Measurements from ENCODE around the gene NR2C2AP.

NR2C2AP gene

DNA sequence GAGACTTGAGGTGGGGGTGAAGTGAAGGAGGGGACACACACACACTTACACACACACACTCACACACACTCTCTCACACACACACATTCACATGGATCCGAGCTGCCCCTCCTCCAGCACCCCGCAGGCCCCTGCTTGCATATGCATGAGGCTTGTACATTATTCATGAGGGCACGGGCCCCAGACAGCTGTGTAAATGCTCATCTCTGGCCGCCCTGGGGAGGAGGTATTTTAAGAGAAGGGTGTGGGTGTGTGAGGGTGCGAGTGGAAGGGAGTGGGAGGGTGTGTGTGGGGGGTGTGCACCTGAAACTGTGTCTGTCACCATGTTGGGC is 10.9 kb upstream of the NR2C2AP start:
- DNase-seq, result no peak

DNA sequence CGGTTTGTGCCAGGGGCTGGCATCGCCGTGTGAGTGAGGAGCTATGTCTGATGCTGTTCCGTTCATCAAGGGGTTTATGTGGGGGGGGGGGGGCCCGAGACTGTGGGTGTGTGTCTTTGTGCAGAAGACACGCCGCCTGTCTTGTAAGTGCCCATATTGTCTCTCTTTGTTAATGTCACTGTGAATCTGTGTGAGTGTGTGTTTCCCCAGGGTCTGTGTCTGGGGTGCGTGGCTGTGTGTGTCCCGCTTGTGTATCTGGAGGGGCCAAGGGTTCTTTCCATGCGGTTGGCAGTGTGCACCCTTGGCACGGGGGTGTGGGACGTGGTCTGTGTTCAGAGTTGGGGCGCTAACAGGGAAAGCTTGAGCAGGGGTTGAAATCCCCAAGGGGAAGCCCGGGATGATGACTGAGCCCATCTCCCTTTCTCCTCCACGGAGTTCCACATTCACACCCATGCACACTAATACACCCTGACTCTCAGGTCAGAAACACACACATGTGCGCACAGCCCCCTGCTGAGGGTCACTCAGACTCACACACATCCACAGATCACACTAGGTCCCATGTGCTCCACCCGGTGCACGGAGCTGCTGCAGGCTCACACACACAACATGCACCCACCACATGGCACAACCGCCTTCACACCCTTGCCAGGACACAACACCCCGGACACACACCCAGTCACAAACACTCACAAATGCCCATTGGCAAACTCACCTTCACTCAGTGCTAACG is 10.4 kb upstream of the NR2C2AP start:
- DNase-seq, result no peak

DNA sequence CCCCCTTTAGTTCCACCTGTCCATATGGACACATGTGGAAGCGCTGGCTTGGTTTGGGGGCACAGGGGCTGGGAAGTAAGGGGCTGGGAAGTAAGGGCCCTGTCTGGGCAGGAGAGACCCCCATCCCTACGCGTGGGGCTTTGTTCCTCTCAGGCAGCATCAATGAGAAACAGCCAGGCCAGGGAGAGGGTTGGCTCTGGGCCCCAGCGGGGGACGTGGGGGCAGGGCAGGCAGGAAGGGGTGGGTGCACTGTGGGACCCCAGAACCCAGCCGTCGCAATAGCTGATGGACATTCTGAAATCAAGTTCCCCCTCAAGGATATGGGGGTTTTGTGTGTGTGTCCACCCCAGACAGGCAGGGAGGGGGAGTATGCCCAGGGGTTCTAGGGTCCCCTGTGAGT is 9.7 kb upstream of the NR2C2AP start:
- no peak for DNase-seq

DNA sequence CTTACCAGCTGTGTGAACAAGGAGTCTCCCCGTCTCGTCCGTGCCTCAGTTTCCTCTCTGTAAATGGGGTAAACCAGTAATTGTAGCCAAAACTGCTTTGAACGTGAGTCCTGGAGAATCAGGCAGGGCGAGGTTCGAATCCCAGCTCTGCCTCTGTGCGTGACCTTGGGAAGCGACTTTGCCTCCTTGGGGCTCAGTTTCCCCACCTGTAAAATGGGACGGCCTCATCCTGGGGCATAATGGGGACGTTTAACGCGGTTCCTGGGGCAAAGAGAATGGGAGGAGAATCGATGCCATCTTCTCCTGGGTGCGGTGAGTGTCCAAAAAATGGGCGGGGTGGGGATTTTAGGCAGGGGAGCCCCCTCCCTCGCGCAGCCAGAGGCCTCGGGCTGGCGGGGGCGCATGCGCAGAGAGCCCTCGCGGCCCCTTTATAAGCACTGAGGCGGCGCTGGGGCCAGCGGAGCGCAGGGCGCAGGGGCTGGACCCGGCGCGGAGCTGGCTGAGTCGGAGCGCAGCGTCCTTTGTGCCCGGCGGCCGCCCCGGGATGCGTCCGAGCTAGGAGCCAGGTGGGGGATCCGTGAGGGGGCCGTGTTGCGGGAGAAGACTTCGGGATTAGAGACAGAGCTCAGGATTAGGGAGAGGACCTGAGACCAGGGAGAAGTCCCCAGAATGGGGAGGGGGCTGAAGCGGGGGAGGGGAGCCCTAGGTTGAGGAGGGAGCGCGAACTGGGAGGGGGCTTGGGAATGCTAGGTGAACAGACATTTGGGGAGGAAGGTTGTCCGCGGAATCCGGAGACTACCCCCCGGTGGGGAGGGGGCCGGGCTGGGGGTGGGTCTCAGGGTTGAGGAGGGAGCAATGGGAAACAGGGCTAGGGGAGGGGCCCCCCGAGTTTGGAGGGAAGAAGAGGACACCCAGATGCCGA is 8.5 kb upstream of the NR2C2AP start, which contains the start of gene NCAN:
TSS of gene NCAN (plus strand) at position 460 of the 922 bp plus-strand sequence. CDS start 4,996 bp downstream, outside the sequence.
- DNase-seq, result no peak

DNA sequence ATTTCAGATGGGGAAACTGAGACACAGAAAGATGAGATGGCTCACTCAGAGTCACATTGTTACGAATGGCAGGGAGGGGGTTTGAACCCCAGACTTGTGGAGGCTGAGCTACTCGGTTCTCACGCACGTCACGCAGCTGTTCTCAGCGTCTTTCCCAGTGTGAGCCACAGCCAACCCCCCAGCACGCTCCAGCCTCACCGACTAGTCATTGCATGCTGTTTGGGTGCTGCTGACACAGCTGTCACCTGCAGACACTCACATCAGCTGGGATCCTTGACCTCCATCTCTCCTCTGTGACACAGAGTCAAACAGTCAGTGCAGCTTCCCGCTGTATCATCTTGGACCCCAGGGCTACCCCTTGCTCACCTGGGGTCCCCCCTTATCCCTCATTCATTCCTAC is 6.2 kb upstream of the NR2C2AP start:
- DNase-seq, result no peak

DNA sequence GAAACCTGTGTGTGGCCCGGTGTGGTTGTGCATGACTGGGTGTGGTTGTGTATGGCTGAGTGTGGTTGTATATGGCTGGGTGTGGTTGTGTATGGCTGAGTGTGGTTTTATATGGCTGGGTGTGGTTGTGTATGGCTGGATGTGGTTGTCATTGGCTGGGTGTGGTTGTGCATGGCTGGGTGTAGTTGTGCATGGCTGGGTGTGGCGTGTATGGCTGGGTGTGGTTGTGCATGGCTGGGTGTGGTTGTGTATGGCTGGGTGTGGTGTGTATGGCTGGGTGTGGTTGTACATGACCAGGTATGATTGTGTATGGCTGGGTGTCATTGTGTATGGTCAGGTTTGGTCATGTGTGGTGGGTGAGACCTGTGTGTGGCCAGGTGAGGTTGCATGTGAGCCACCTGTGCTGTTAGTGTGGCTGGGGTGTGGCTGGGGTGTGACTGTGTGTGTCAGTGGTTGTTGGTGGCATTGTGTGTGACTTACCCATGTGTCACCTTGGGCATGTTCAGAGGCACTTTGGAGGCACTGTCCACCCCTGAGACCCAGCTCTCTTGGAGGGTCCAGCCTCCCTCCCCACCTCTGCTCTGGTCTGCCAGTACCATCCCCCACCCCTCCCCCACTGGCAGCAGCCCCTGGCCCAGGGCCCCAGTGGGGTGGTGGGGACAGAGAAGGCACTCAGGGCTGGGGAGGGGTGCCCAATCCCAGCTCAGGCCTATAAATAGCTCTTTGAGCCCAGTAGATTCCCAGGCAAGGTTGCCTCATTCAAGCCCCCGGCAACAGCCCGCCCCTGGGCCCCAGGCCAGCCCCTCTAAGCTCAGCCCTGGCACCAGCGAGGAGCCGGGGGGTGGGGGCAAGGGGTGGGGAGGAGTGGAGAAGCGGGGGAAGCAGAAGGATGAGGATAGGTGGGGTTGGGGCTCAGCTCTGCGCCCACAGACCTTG is 4.7 kb upstream of the NR2C2AP start:
- DNase-seq, result no peak

DNA sequence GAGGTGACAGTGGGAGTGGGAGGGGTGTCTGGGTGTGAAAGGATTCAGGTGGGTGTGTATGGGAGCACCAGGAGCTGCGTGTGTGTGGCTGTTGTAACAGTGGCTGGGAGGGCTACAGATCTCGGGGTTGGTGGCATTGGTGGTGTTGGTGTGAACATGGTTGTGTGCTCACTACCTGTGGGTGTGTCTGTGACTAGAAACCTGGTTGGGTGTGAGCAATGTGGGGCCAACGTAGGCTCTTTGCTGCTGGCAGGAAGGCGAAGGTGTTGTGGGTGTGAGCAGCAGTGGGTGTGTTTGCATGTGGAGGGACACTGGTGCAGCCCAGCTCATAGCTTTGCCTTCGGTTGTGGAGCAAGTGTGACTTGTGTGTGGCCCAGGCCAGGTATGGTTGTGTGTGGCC is 3.7 kb upstream of the NR2C2AP start:
- DNase-seq, result no peak

DNA sequence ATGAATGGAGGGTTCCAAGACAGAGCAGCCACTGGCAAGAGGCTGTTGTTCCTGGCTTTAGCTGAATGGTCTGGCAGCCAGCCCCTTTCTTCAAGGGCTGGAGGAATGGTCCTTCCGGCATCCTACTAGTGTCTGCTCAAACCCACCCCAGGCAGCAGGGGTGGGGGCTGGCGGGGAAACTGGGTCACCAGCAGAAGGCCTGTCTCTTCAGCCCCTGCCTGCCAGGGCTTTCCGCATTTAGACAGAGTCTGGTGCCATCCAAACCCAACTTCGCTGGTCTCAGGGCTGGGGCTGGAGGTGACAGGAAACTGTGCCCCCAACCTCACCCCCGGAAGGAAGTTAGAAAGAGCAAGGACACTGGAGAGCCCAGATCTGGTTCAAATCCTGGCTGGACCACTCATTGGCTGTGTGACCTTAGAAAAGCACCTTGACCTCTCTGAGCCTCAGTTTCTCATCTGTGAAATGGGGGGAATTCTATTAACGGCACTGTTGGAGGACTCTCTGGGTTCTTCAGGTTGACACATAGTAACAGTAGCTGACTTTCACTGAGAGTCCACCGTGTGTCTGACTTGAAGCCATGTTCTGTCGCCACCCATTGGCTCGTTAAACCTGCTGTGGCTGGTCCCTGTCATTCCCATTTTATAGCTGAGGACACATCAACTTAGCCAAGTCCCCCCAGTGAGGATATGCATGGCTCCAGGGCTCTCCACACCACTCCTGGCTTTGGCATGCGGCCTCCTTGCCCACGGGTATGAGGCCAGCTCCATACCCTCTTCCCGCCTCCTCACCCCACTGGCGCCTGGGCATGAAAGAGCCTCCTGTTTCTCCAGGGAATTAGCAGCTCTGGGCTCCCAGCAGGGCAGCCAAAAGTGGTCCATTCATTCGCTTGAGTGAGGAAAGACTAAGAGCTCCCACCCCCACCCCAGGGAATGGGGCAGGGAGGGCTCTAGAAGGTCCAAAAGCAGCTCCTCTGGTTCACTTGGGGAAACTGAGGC is 2.5 kb upstream of the NR2C2AP start:
- DNase-seq, result no peak

DNA sequence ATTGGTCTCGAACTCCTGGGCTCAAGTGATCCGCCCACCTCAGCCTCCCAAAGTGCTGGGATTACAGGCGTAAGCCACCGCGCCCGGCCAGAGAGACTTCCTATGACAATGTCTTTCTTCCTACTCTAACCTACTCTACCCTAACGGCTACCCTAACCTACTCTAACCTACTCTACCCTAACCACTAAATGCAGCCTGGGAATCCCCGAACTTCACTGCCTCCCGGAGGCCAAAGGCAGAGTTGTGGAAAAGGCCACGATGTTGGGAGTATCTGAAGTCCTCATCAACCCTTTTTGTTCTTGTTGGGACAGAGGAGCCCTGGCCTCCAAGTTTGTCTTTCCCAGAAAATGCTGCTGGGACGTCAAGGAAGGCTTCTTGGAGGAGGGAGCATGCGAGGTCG is 967 bp upstream of the NR2C2AP start:
- DNase-seq, result no peak

DNA sequence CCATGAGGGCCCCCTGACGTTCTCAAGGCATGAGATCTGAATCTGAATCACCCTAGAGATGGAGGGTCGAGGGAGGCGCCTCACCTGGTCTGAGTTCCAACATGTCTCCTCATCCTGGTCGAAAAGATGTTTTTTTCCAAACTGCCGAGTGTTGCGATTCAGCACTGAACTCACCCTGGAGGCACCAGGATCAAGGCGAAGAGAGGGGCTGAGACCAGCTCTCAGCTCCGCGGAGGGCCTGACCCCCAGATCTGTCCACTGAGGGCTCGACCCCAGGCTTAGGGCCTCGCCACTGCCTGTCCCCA is 555 bp downstream of the NR2C2AP start:
- DNase-seq, result no peak

DNA sequence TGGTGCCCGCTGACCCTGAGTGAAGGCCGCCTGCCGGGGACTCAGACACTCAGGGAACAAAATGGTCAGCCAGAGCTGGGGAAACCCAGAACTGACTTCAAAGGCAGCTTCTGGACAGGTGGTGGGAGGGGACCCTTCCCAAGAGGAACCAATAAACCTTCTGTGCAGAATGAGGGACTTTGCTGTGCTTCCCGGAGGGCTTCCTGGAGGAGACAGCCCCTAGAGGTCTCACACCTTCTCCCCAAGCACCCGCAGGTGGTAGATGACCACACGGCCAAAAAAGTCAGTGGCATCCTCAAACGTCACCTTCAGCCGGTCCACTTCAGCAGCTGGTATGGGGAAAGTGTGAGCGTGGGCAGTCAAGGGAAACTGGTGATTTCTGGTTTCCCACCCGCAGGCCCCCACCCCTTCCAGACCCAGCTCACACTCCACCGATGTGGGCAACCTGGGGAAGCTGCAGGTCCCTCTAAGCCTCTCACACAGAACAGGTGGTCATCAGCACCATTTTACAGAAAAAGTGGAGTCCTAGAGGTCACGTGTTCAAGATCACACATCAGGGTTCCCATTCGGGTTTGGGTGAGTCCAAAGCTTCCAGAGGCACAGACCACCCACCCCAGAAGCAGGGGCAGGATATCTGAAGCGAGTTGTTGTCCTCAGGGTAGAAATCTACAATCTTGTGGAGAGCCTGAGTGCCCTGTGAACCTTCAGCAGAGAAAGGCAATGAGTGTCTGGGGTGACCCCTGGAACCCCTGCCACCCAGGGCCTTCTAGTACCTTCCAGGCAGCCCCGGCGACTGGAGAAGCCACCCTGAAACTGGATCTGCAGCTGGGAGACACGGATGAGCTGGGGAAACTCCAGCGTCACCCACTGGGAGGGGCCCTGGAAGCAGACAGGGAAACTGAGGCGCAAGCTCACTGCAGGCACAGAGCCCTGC is 1.2 kb downstream of the NR2C2AP start:
- no peak for DNase-seq

DNA sequence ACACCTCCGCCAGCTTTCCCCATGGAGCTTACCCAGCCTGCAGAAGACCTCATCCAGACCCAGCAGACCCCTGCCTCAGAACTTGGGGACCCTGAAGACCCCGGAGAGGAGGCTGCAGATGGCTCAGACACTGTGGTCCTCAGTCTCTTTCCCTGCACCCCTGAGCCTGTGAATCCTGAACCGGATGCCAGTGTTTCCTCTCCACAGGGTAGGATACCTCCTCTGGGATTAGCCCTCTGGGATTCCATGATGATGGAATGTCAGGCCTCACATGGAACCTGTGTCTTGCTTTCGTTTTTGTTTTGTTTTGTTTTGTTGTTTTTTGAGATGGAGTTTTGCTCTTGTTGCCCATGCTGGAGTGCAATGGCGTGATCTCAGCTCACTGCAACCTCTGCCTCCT is 9.3 kb downstream of the NR2C2AP start:
- DNase-seq, result no peak

DNA sequence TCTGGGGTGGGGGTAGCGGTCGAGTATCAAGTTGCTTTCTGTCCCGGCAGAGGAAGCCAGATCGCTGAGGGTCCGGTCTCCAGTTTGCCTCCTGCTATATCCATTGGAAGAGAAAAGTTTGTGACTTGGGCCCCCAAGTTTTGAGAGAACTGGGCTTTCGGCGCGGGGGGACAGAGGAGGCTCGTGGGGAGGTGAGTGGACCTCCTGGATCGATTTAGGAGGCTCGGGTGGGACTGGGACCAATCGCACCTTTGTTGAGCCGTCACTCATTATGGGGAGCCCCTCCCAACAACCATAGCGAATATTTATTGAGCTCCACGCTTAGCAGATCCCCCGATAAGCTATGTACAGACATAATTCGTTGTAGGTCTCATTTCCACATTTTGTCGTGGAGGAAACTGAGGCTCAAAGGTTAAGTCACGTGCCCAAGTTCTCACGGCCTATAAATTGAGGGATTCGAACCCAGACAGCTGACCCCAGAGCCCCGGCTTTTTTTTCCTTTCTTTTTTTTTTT is 10.2 kb downstream of the NR2C2AP start:
- DNase-seq, result no peak

DNA sequence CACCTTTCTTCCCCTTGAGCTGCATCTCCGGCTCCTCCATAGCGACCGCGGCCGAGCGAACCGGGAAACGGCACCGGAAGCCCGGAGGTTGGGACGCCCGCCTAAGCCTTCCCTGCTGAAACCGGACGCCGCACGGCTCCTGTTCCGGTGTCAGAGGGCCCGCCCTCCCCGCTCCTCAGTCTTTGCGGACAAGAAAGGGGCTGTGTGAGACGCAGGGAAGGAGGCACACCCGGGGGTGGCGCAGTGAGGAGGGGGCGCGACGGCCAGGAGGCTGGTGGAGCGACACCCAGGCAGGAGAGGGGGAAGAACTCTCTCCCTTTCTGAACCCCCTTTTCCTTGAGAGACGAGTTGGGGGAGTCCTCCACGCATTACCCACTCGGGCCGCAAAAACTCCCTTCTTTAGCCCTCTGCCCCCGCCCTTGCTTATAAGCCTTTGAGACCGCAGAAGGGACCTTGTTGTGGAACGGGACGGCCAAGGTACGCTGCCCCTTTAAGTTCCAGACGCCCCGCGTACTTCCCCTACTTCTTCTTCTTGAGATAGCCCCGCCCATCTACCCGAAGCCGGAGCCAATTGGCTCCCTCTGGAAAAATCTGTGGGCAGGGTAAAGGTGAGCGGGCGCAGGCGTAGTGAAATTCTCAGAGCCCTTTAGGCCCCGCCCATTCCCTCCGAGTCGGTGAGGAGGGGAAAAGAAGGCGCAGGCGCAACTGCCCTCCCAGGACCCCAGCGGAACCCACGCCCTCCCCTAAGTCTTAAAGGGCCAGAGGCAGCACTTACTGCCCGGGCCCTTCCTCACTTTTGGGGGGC is 10.9 kb downstream of the NR2C2AP start, which contains the start of the genes BORCS8 and RFXANK:
TSS of gene BORCS8 (minus strand) at position 75 of the 805 bp plus-strand sequence. CDS start at position 40, 35 bp downstream.
TSS of gene RFXANK (plus strand) at position 181 of the 805 bp plus-strand sequence. CDS start 1,689 bp downstream, outside the sequence.
- peak; percentile 90 to 100 for DNase-seq

DNA sequence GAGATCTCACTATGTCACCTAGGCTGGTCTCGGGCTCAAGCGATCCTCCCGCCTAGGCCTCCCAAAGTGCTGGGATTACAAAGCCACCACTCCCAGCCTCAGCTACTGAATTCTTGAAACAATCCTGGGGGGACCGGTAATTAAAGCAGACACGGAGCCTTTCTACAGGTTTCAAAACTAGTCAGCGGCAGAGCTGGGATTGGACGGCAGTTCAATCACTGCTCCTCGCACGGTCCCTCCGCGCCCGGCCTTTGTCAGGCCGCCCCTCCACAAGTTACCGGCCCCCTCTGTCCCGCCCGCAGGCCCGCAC is 11.5 kb downstream of the NR2C2AP start:
- DNase-seq, result no peak

DNA sequence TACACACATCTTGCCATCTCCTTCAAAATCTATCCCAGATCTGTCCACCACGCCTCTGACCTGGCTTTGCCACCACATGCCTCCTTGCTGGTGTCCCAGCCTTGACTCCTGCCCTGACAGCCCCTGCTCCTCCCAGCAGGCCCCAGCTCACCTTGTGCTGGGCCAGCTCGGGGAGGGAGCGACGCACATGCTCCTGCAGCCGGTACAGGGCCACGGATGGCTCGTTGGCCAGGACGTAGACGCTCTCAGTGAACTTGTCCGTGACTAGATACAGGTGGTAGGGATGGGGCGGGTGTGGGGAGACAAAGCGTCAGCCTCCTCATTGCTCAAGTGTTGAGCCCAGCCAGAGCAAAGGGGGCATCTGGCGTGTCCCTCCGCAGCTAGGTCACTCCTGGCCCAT is 16.5 kb downstream of the NR2C2AP start:
- no peak for DNase-seq

DNA sequence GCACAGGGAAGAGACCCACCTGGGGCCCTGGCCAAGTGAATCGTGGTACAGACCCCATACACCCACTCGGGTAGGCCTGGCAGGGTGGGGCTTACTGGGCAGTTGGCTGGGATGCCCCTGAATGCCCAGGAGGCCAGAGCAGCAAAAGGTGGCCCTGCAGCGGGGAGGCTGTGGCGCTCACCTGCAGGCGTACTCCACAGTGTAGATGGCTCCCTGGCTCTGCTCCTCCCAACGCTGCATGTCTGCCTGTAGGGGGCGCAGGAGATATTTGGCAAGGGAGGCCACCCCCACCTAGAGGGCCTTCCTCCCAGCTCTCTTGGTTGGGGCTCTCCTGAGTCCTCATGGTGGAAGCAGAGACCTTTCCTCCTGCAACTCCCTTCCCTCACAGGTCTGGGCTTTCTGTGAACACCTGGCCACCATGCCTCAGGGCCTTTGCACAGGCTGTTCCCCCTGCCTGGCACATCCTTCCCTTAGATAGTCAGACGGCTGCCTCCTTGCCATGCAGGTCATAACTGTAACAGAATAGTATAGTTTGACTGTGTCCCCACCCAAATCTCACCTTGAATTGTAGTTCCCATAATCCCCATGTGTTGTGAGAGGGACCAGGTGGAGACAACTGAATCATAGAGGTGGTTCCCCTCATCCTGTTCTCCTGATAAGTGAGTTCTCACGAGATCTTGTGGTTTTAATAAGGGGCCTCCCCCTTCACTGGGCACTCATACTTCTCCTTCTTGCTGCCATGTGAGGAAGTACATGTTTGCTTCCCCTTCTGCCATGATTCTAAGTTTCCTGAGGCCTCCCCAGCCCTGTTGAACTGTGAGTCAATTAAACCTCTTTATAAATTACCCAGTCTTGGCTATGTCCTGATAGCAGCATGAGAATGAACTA is 17.1 kb downstream of the NR2C2AP start:
- peak; percentile 4 to 32 for DNase-seq

DNA sequence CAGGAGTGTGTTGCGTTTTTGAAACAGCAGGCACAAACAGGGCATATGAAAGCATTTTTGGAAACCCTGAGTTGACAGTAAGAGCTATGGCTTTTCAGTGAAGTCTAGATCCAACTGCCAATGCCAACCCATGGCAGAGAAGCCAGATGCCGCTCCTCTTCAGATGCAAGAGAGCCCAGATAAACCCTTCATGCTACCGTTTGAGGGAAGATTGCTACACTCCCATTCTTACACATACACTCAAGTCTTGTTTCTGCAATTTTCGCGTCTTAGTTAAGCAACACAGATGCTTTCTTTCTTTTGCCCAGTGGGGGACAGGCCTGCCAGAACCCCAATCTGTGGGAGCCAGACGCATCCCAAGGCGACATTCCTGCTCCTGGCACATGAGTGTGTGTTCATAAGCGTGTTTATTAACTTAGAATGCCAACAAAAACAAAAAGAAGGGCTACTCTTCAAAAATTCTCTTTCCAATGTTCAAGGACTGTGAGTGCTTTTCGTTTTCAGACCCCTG is 21.7 kb downstream of the NR2C2AP start:
- DNase-seq, result no peak

All from bone marrow (tissue), 2 donors.